HG03457 (cell line): ENCODE data around the gene USP33.
"Not testable (repeated sequence)": the region's sequence is repeated elsewhere in the genome, so short reads cannot be mapped to it uniquely, and the experiment has no call there.

ENCODE experiments used
- ATAC-seq: cut with Tn5 transposase; IDR thresholded peaks from one replicate; pipeline ENCODE4 v1.9.1; 2021; ENCODE audit warnings: moderate number of reproducible peaks; ENCODE audit not compliant: unreplicated experiment

Gene USP33

DNA sequence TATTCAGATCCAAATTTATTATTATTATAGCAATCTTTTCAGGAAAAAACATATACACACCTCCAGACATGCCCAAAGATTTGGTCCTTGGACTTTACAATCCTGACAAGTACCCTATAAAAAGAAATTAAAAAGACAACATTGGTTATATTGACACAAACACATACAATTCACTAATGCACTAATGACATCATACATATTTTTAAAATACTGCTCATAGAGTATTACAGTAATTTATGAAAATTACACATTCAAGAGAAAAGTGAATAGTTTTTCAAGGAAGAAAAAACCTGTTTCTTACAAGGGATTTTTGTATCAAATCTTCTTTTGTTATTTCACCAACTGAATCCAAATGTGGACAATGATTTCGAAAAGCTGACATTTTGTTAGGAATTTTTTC is 18.3 kb downstream of the USP33 start:
- ATAC-seq: no peak

DNA sequence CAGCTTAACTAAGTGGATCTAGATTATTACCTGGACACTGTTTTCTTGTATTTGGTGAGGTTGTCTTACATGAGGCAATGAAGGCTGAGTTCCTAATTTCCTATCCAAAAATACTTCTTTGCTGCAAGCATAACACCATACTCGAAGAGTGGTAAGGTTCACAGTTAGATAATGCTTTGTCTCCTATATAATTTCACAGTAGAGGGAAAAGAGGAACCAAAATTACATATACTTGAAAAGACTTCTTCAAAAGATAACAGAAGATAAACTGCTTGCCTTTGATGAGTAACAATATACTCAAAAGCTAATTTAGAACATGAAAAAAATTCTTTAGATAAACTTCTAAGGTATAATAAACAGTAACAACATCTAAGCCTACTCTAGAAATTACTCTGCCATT is 20.4 kb downstream of the USP33 start:
- ATAC-seq: no peak

- no peak for ATAC-seq
Measured at GRCh38 chr1:77732090-77732489, 27.6 kb downstream of the USP33 start.

GRCh38 chr1:77725706-77726105 is 33.9 kb downstream of the USP33 start:
- ATAC-seq: no peak

GRCh38 chr1:77718181-77718580 is 41.5 kb downstream of the USP33 start:
- ATAC-seq: no peak

DNA sequence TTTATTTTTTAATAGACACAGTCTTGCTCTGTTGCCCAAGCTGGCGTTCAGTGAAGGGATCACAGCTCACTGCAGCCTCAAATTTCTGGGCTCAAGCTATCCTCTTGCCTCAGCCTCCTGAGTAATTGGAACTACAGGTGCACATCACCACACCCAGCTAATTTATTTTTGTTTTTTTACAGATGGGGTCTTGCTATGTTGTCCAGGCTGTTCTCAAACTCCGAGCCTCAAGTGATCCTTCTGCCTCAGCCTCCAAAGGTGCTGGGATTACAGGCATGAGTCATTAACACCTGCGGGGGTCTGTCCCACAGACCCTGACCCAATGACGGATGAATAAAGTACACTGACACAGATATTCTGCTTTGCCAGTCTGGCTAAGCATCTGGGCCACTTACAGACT is 43.6 kb downstream of the USP33 start:
- ATAC-seq: no peak

DNA sequence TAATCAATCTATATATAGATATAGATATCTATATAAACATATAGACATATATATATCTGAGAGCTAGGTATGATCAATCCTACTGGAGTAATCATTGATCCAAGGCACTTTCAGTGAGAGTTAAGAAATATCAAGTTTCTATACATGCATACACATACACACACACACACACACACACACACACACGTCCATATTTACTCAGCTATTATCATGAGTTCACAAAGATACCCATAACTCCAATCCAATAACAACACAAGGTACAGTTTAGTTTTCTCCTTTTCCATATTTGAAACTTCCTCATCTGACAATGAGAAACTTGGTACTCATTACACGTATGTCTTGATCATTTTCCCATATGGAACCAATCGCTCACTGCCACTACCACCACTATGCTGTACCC is 49.9 kb downstream of the USP33 start:
- ATAC-seq: no peak

DNA sequence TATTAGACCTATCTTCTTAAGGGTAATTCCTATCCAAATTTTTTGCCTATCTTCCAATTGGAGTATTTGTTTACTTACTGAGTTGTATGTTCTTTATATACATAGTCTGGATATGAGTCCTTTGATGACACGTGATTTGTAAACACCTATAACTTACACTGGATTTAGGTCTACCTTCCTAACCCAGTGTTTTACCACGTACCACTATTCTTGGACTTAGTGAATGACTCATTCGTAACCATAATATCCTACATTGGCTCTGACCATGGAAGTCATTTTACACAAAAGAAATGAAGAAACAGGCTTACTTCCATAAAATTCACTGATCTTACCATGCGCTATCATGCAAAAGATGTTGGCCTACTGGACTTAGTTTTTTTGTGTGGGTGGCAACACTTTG is 53.3 kb downstream of the USP33 start:
- ATAC-seq: no peak

GRCh38 chr1:77704736-77705135 is 54.9 kb downstream of the USP33 start:
- no peak for ATAC-seq

DNA sequence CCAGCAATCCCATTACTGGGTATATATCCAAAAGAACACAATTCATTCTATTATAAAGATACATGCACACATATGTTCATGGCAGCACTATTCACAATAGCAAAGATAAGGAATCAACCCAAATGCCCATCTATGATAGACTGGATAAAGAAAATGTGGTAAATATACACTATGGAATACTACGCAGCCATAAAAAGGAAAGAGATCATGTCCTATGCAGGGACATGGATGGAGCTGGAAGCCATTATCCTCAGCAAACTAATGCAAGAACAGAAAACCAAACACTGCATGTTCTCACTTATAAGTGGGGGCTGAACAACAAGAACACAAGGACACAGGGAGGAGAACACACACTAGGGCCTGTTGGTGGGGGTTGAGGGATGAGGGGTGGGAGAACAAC is 60.0 kb downstream of the USP33 start:
- not testable (repeated sequence) for ATAC-seq

- no peak for ATAC-seq
Measured at GRCh38 chr1:77697441-77697840, 62.2 kb downstream of the USP33 start.

DNA sequence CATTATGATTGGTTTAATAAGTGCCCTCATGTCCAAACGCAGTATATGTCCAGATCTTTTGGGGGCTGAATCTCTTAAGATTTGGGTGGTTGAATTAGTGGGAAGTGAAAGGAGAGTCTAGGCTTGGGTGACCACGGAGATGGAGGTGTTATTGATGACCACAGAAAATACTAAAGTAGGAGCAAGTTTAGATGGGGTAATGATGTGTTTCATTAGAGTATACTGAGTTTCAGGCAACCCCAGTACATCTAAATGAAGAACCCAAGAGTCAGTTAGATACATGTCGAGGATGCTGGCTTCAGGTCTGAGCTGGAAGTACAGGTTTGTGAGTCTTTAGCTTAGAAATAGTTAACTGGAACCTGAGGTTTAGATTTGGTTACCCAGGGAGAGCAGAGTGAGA is 70.7 kb downstream of the USP33 start:
- no peak for ATAC-seq

DNA sequence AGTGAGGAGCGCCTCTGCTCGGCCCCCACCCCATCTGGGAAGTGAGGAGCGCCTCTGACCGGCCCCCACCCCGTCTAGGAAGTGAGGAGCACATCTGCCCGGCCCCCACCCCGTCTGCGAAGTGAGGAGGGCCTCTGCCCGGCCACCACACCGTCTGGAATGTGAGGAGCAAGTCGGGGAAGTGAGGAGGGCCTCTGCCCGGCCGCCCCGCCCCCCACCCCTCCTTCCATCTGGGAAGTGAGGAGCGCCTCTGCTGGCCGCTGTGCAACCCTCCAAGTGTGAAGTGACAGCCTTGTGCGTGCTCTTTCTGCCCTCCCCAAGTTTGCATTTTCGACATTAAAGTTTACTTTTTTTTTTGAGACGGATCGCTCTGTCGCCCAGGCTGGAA is 72.1 kb downstream of the USP33 start:
- ATAC-seq: no peak

- ATAC-seq: no peak
Measured at GRCh38 chr1:77686796-77687518, 72.7 kb downstream of the USP33 start.

DNA sequence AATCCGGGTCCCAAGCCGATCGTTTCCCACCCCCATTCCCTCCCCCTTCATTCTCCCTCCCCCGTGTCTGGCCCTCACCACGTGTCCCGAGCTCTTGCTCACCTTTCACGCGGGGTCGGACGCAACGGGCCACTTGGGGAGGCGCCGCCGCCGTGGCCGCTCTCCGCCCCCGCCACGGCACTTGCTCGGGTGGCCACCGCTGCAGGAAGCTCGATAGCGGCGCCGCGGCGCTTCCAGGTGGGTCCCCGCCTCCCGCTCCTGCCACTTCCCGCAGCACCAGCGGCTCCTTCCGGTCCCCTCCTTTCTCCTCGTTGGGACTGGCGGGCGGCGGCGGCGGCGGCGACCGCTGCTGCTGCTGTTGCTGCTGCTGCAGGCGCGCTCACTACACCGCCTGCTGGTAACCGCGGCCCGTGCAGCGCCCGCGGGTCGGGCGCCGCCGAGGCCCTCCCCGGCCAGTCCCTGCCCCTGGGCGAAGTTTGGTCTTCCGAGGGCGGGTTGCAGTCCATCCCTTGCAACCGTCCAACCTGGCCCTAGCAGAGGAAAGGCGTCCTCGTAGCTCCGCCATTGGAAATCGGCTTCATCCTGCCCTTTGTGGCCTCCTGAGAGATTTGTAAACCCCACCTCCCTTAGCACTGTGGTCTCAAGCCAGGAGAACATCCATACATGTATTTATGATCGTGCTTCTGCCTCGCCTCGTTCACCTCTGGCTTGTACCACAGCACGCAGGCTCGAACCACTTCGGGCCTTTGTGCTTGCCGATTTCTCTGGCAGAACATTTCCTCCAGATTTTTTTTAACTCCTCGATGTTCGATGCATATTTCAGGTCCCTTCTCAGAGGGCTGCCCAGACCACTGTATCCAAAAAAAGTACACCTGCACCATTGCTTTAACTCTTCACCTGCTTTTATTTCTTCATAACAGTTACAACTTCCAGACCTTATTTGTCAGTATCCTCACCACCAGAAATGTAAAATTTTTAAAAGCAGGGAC is 76.2 kb downstream of the USP33 start:
- ATAC-seq: peak; percentile 64

GRCh38 chr1:77682460-77683159 is 77.0 kb downstream of the USP33 start, which contains the start of gene ZZZ3:
ZZZ3 (minus strand) TSS chr1:77682658; CDS start chr1:77633354, 49,304 bp downstream.
- peak; percentile 64 for ATAC-seq

DNA sequence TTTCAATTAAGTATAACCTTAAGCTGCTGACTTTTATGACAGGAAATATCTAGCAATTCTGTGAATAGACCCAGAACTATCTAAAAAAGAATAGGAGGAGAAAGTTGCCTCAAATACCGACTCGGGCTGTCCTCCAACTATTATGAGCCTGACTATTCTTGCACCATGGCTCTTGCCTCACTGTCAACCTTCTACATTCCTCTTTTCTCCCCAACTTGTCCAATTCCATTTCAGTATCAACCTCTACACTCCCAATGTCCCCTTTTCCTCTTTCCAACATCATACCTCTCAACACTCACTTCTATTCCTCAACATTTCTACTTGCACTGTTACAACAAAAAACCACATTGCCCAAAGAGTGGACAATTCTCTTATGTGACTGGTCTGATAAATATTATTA is 79.5 kb downstream of the USP33 start:
- no peak for ATAC-seq

DNA sequence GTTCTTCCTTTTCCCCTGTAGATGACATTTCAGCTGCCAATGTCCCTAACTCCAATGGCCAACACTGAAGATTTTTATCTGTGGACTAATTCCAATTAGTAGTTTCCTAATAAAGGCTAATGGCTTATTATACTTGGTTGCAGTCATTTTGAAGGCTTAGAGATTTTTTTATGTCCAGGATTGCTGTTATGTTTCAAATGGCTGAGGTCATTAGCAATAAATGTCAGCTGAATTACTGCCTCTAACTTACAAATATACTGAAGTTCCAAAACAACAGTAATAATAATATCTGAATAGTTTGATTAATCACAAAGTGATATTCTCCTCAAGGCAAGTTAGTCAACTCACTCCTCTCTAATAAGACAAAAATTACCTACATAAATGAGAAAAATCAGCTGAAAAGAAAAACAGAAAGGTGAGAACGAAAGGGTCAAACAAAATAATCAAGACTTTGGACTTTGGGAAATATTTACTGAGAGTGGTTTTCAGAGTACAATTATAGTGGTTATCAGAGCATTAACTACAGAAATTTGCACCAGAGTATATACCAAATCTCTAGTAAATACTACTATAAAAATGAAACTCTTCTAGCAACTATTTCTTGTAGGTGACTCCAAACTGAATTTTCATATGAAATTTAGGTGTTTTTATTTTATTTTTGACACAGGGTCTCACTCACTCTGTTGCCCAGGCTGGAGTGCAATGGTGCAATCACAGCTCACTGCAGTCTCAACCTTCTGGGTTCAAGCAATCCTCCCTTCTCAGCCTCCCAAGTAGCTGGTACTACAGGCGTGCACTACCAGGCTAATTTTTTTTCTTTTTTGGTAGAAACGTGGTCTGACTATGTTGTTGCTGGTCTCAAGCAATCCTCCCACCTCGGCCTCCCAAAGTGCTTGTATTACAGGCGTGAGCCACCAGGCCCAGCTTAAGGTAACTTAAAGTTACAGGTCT is 80.7 kb downstream of the USP33 start:
- no peak for ATAC-seq

DNA sequence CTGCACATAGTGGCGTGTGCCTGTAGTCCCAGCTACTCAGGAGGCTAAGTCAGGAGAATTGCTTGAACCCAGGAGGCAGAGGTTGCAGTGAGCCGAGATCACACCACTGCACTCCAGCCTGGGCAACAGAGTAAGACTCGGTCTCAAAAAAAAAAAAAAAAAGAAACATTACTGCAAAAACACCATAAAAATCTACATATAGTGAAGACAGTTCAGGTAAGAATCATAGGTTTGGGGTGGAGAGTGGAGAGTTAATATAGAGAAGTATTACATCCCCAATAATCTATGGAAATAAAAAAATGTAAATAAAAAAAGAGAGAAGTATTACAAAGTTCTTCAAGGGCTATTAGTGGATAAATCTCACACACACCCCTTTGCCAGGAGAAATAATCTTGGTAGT is 84.8 kb downstream of the USP33 start:
- ATAC-seq: not testable (repeated sequence)

DNA sequence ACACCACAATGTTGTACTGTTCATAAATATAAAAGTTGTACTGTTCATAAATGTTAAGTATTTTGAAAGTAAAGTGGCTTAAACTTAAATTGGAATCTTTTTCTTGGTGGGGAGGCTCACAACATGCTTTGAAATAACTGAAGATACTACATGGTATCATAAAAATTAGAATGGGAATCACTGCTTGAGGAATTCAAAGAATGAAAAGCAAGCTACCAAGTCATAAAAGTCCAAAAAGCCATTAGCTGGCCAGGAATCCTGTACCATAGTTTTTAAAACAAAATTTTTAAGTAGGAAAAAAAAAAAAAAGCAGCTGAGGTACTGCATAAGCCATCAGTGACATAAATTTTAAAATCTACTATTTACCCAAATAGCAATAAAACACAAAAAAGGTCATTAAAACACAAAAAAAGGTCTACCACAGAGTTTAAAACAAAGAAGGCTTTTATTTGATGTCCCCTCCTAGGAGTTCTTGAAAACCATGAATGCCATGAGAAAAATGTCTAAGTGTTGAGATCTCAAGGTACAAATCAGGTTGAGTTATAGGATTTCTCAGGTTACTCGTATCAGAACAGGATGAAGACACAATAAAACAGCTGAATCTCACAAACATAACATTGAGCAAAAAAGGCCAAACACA is 85.8 kb downstream of the USP33 start:
- no peak for ATAC-seq
